ENCODE results near the gene SRL.
A peak's percentile ranks its signal among the peaks of the same experiment; 100 is the strongest.

Gene SRL

DNA sequence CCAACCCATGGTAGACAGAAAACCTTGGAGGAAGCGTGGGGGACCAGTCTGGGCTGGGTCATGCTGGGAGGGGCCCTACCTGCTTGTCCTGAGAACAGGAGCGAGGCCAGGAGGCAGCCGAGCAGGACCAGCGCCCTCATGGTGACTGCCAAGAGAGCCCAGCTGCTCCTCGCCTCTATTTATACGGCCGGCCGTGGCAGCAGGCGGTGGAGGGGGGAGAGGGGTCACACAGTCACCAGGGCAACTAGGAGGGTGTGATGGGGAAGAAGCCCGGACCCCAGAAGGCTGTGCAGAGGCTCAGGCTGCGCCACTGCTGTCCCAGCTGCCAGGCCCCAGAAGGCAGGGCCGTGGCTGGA lies at the start of gene SRL:
SRL (minus strand) TSS at position 153 of the 356 bp plus-strand sequence; CDS start at position 140, 13 bp downstream.
- DNase-seq (ENCODE audit: low spot score) = no peak
- no peak for FAIRE-seq

- peak; percentile 83 for DNase-seq (ENCODE audit: low spot score)
- peak; percentile 33 for FAIRE-seq
These were observed 48.5 kb upstream of the SRL start for GRCh38 chr16:4290236-4290830.

DNA sequence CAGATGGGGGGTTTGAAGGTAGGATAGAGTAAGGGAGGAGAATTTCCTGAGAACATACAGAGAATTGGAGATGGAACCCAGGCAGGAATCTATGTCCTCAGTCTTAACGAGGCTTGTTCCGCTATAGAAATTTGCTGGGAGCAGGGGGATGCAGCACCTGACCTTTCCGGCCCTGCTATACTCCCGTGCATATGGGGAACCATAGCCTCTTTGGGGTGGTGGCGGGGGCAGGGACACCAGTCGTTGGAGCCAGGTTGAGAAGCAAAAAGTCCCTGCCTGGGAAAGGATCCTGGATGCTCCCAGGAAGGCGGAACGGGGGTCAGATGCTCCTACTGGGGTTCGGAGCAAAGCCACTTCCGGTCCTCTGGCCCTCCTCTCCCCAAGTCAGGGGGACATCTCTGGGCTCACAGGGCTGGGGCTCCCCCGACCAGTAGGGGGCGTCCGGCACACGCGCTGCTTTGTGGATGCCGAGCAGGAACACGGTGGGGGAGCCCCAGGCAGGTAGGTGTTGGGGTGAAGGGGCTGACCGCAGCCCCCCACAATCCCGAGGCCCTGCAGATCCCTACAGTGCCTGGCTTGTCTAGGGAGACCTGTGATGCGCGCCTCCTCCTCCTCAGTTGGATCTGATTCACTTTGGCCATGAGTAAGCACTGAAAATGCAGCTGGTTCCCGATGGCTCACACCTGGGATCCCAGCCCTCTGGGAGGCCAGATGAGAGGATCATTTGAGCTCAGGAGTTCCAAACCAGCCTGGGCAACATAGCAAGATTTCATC lies 46.5 kb upstream of the SRL start:
- DNase-seq (ENCODE audit: low spot score) (peak; percentile 57), FAIRE-seq (no peak)

GRCh38 chr16:4285167-4285566 lies 43.3 kb upstream of the SRL start:
- FAIRE-seq = no peak

DNA sequence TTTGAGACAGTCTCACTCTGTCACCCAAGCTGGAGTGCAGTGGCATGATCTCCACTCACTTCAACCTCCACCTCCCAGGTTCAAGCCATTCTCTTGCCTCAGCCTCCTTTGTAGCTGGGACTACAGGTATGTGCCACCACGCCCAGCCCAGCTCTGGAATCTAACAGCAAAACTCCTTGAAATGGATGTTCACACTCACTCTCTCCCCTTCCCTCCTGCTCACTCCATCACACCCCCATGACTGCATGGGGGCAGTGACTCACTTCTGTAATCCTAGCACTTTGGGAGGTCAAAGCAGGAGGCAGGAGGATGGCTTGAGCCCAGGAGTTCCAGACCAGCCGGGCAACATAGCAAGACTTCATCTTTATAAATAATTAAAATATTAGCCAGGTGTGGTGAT lies 42.1 kb upstream of the SRL start:
- FAIRE-seq (no peak), DNase-seq (ENCODE audit: low spot score) (no peak)

More at GRCh38 chr16:4285167-4285566, 43.3 kb upstream of the SRL start:
- no peak for DNase-seq (ENCODE audit: low spot score)

DNA sequence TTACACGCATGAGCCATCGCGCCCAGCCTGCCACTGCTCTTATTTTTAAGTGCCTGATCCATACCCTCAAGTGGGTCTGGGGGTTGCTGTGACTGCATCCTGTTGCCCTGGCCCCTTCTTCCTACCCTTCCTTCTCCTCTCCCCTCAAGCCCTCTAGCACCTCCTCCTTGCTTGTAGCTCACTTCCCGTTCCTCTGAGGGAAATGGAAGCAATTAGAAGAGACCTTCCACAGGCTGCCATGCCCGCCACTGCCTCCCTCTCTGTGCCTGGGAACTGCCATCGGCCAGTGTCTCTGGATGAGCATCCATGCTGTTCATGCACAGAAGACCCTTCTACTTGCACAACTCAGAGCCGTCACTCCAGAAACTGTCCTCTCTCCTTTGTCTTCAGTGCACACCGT lies 41.6 kb upstream of the SRL start:
- FAIRE-seq (no peak), DNase-seq (ENCODE audit: low spot score) (no peak)

DNA sequence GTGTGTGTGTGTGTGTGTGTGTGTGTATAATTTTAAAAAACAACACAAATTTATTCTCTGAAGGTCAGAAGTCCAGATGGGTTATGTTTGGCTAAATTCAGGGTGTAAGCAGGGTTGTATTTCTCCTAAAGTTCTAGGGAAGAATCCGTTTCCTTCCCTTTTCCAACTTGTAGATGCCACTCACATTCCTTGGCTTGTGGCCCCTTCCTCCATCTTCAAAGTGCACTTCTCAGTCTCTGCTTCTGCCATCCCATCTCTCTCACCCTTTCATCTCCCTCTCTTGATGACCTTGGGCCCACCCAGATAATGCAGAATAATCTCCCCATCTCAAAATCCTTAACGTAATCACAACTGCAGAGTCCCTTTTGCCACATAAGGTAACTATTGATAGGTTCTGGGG lies 38.7 kb upstream of the SRL start:
- FAIRE-seq (no peak), DNase-seq (ENCODE audit: low spot score) (no peak)

- FAIRE-seq (no peak), DNase-seq (ENCODE audit: low spot score) (no peak)
These were observed 36.2 kb upstream of the SRL start for GRCh38 chr16:4277987-4278513.

- FAIRE-seq = no peak
- DNase-seq (ENCODE audit: low spot score) = no peak
These were observed 34.0 kb upstream of the SRL start for GRCh38 chr16:4275861-4276260.

- FAIRE-seq = no peak
- peak; percentile 5 for DNase-seq (ENCODE audit: low spot score)
These were observed 32.0 kb upstream of the SRL start for GRCh38 chr16:4273858-4274311.

GRCh38 chr16:4272114-4272956 lies 30.5 kb upstream of the SRL start:
- FAIRE-seq (no peak), DNase-seq (ENCODE audit: low spot score) (no peak)

- FAIRE-seq (no peak), DNase-seq (ENCODE audit: low spot score) (peak; percentile 87)
These were observed 29.6 kb upstream of the SRL start for GRCh38 chr16:4271176-4272113.

- DNase-seq (ENCODE audit: low spot score) = no peak
- no peak for FAIRE-seq
These were observed 28.7 kb upstream of the SRL start for GRCh38 chr16:4270595-4270994.

DNA sequence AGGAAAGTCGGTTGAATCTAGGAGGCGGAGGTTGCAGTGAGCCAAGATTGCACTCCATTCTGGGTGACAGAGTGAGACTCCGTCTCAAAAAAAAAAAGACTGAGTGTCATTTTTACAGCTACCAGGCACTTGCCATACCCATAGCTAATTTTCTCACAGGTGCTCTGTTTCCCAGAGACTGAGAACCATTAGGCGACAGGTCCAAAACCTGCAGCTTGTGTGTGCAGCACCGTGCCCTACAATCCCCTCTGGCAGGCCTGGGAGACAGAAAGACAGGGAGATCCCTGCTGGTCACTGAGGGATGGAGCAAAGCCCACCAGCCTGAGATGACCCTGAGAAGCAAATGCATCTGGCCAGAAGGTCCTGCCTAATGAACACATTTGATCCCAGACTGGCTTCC lies 28.2 kb upstream of the SRL start:
- no peak for FAIRE-seq
- DNase-seq (ENCODE audit: low spot score) = no peak

- DNase-seq (ENCODE audit: low spot score) = no peak
- no peak for FAIRE-seq
These were observed 24.5 kb upstream of the SRL start for GRCh38 chr16:4266372-4266771.

- DNase-seq (ENCODE audit: low spot score) (no peak), FAIRE-seq (no peak)
These were observed 23.8 kb upstream of the SRL start for GRCh38 chr16:4265676-4266075.

GRCh38 chr16:4264546-4264945 lies 22.7 kb upstream of the SRL start:
- DNase-seq (ENCODE audit: low spot score) = no peak
- FAIRE-seq = no peak

- FAIRE-seq (no peak), DNase-seq (ENCODE audit: low spot score) (no peak)
These were observed 21.9 kb upstream of the SRL start for GRCh38 chr16:4263504-4264436.

DNA sequence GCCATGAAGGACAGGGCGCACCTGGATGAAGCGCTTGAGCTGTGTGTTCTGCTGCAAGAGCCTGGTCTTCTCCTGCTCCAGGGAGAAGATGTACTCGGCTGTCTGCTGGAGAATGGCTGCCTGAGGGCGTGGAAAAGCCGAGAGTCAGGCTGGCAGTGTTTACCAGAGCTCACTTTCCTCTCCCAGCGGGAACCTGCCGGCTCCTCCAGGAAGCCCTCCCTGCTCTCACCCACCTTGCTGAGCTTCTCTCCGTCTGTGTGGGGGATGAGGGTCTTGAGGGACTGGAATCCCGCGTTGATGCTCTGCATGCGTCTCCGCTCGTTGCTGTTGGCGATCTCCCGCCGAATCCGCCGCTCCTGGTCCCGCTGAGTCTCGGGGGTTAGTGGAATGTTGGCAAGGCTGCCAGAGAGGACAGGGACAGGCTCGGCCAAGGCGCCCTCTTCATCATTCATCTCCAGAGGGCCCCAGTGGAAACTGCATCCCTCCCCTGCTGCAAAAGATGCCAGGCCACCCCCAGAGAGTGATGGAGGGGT lies 20.5 kb upstream of the SRL start:
- FAIRE-seq (no peak), DNase-seq (ENCODE audit: low spot score) (no peak)
